Hematopoietic multipotent progenitor cell treated with erythropoietin and hydrocortisone succinate and interleukin-3 and kit ligand, for 6 days (in vitro differentiated cells): ENCODE data around the gene MARK4.
"Not testable (repeated sequence)": the region's sequence is repeated elsewhere in the genome, so short reads cannot be mapped to it uniquely, and the experiment has no call there.

Experiments
- DNase-seq: peaks from one replicate; pipeline ENCODE4 v3.0.0-alpha.2; 2015

Gene MARK4

GRCh38 chr19:45244133-45244794 lies 6.8 kb upstream of the MARK4 start:
- DNase-seq, result no peak

- DNase-seq, result peak; percentile 43
Observed at GRCh38 chr19:45245334-45245787, 5.7 kb upstream of the MARK4 start, which contains the start of gene EXOC3L2. Gene EXOC3L2, minus strand, starts transcription at chr19:45245407. Its CDS starts 6,362 bp downstream, at chr19:45239045.

- DNase-seq, result no peak
Observed at GRCh38 chr19:45245826-45246225, 5.2 kb upstream of the MARK4 start.

- no peak for DNase-seq
Observed at GRCh38 chr19:45247136-45247535, 3.9 kb upstream of the MARK4 start.

GRCh38 chr19:45249261-45250033 lies 1.6 kb upstream of the MARK4 start:
- peak; percentile 22 for DNase-seq

- no peak for DNase-seq
Observed at GRCh38 chr19:45250216-45250831, 747 bp upstream of the MARK4 start.

GRCh38 chr19:45251452-45252354 lies 632 bp downstream of the MARK4 start:
- DNase-seq, result peak; percentile 17

- peak; percentile 31 for DNase-seq
Observed at GRCh38 chr19:45253396-45254027, 2.4 kb downstream of the MARK4 start.

- DNase-seq, result no peak
Observed at GRCh38 chr19:45254044-45254531, 3.0 kb downstream of the MARK4 start.

GRCh38 chr19:45255611-45256157 lies 4.6 kb downstream of the MARK4 start:
- DNase-seq, result no peak

- no peak for DNase-seq
Observed at GRCh38 chr19:45256836-45257235, 5.8 kb downstream of the MARK4 start.

GRCh38 chr19:45258862-45259261 lies 7.8 kb downstream of the MARK4 start:
- DNase-seq, result no peak

- no peak for DNase-seq
Observed at GRCh38 chr19:45262570-45262969, 11.5 kb downstream of the MARK4 start.

- DNase-seq, result no peak
Observed at GRCh38 chr19:45263013-45263412, 11.9 kb downstream of the MARK4 start.

- no peak for DNase-seq
Observed at GRCh38 chr19:45264781-45265317, 13.8 kb downstream of the MARK4 start.

GRCh38 chr19:45265375-45265774 lies 14.3 kb downstream of the MARK4 start:
- DNase-seq, result no peak

- no peak for DNase-seq
Observed at GRCh38 chr19:45267296-45267695, 16.2 kb downstream of the MARK4 start.

GRCh38 chr19:45269939-45270338 lies 18.9 kb downstream of the MARK4 start:
- DNase-seq, result not testable (repeated sequence)

GRCh38 chr19:45271098-45271734 lies 20.1 kb downstream of the MARK4 start:
- DNase-seq, result no peak

GRCh38 chr19:45271735-45272108 lies 20.7 kb downstream of the MARK4 start:
- no peak for DNase-seq

- no peak for DNase-seq
Observed at GRCh38 chr19:45273521-45273855, 22.4 kb downstream of the MARK4 start.
